Suprapubic skin (tissue), 4 donors: Measurements from ENCODE around the gene RENBP.

Experiments used
- CTCF ChIP-seq, 2 donors: fragments of 200-600 bp in 1 of 2; fragments of 450-650 bp in 1 of 2; sonication (generic) in 1 of 2; IDR thresholded peaks; one replicate each; pipeline ENCODE4 v1.5.1; 2016 to 2019; ENCODE audit warnings: antibody characterized with exemption in 2 of 2, mild to moderate bottlenecking in 1 of 2, moderate library complexity in 1 of 2
- EP300 ChIP-seq: sonication (generic); formaldehyde crosslinking; IDR thresholded peaks from one replicate; pipeline ENCODE4 v1.6.1; 2017; ENCODE audit warnings: antibody characterized with exemption
- POLR2AphosphoS5 ChIP-seq, 3 donors: sonication (generic); formaldehyde crosslinking; IDR thresholded peaks; one replicate each; pipeline ENCODE4 v1.6.1; 2017; ENCODE audit warnings: antibody characterized with exemption in 3 of 3

- TF ChIP-seq CTCF (IDR thresholded peaks at IDR 0.05) (no peak), EP300 (no peak), POLR2AphosphoS5 (IDR thresholded peaks at IDR 0.05) (no peak)
Measured at GRCh38 chrX:153951683-153952372, 7.4 kb upstream of the RENBP start.
